Skin epidermis (tissue), 12 donors: ENCODE data around the gene IFFO2.
"Not testable (repeated sequence)": the region's sequence is repeated elsewhere in the genome, so short reads cannot be mapped to it uniquely, and the experiment has no call there.

Experiments used
- H3K27ac ChIP-seq, 21 experiments: fragments of 200-600 bp; sonication (generic) in 11 of 21; one replicate each; pipeline ENCODE4 v1.5.0; 2020; ENCODE audit warnings: mild to moderate bottlenecking in 3 of 21, inconsistent platforms in 2 of 21, moderate library complexity in 2 of 21
- H3K4me3 ChIP-seq, 7 experiments: fragments of 200-600 bp; sonication (generic) in 2 of 7; one replicate each; pipeline ENCODE4 v1.5.0; 2020; ENCODE audit warnings: inconsistent platforms in 2 of 7, mild to moderate bottlenecking in 2 of 7, moderate library complexity in 1 of 7

The IFFO2 gene

DNA sequence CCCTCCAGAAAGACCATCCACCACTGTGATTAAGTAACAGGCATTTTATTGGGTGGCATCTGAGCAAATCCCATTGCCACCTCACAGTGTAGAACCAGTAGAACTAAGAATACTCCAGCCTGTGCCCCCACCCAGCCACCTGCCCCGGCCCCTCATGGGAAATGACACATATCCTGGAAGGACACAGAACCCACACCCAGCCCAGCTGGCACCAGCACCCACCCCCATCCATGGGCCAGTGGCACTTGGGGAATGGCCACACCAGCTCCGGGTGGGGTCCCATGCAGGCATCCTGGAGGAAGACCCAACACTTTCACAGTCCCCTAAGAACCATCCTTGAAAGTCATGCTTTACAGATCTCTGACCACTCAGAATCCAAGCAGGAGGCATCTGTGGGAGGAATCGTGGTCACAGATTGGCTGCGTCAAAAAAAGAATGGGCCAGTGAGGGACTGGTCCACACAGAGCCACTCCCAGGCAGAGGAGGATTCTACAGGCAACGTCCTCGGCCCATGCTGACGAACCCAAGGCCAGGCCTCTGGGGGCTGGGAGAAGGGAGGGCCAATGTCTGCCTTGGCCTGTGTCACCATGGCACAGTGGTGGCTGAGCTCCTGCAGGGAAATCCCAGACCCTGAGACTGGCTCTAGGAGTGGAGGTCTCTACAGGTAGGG is 84.9 kb downstream of the IFFO2 start:
- Histone ChIP-seq H3K27ac (no peak overlapping the region), H3K4me3 (no peak overlapping the region)

DNA sequence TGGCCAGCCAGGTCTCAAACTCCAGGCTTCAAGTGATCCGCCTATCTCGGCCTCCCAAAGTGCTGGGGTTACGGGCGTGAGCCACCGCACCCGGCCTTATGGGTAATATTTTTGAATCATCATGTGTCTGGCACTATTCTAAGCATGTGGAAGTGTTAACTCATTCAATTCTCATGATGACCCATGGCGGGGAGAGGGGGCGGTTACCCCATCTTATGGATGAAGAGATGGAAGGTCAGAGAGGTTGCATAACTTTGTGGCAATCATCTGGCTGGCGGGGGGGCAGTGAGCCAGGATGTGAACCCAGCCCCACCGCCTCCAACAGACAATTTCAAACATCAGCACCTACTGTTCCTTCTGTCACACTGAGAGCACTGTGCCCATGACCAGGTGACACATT is 85.5 kb downstream of the IFFO2 start:
- no peak overlapping the region for H3K27ac ChIP-seq
- H3K4me3 ChIP-seq = no peak overlapping the region

DNA sequence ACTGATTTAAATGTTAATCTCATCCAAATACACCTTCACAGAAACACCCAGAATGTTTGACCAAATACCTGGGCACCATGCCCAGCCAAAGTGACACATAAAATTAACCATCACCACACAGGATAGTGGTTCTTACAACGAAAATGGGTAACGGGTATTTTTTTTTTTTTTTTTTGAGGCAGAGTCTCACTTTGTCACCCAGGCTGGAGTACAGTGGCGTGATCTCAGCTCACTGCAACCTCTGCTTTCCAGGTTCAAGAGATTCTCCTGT is 85.9 kb downstream of the IFFO2 start:
- not testable (repeated sequence) for H3K27ac ChIP-seq, H3K4me3 ChIP-seq

DNA sequence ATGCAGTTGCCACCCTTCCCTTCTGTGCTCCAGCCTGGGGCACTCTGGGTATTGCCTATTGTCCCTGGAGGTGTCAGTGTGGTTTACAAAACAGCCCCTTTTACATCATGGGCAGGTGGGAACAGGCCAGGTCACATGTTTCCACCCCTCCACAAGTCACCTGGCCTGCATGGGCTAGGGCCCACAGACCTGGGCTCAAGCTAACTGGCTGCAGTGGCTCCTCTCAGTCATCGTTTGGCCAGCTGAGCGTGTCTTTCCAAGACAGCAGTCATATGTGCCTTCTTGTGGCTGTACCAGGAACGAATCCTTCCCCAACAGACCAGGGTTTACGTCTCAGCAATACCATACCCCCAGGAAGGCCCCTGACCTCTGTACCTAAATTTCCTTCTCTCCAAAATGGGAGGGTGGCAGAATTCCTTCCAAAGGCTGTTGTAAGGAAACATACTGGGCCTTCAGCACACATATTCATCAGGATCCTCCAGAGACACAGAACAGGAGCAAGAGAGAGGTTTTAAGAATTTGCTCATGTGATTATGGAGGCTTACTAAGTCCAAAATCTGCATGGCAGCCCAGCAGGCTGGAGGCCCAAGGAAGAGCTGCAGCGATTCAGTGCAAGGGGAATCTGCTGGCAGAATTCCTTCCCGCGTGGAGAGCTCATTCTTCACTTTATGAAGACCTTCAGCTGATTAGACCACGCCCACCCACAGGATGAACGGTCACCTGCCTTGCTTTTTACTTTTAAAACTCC is 86.5 kb downstream of the IFFO2 start:
- Histone ChIP-seq H3K4me3 (no peak overlapping the region), H3K27ac (no peak overlapping the region)

GRCh38 chr1:18868801-18869424 is 87.6 kb downstream of the IFFO2 start:
- no peak overlapping the region for H3K4me3 ChIP-seq

DNA sequence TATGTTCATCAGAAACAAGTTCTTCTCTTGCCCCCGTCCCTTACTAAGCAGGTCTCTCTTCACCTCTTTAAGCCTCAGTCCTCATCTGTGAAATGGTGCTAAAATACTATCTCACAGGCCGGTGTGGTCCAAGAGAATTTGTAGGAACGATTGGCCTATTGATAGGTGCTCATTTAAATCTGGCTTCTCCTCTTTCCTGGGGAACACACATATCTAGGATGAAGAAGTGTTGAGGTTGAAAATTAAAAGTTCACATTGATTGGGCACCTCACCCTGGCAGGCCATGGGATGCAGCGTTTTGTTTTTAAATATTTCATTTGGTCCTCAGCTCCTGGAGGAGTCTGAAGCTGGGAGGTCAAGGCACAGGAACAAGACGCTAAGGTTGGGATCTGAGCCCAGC is 88.1 kb downstream of the IFFO2 start:
- Histone ChIP-seq H3K27ac (no peak overlapping the region), H3K4me3 (no peak overlapping the region)

More at GRCh38 chr1:18868801-18869424, 87.6 kb downstream of the IFFO2 start:
- H3K27ac ChIP-seq = no peak overlapping the region

- no peak overlapping the region for H3K27ac ChIP-seq
- H3K4me3 ChIP-seq = no peak overlapping the region
These were observed 89.6 kb downstream of the IFFO2 start for GRCh38 chr1:18866846-18867245.

- Histone ChIP-seq H3K4me3 (no peak overlapping the region), H3K27ac (no peak overlapping the region)
These were observed 90.2 kb downstream of the IFFO2 start for GRCh38 chr1:18866314-18866713.

GRCh38 chr1:18865176-18865575 is 91.3 kb downstream of the IFFO2 start:
- Histone ChIP-seq H3K27ac (no peak overlapping the region), H3K4me3 (no peak overlapping the region)

DNA sequence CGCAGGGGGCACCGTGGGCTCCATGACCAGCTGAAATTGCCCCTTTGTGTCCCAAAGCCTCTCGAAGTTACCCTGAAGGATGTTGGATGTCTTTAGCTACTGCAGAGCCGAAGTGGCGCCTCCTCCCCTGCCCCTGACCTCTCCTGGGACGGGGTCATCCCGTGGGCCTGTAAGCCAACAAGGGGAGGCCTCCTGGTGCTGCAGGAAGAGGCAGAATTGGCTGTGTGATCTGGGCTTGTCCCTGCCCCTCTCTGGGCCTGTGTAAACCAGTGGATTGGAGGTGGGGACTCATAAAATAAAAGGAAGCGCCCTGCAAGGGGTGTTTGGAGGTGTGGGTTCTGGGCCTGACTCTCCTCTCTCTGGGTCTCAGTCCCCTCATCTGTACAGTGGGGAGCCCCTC is 94.9 kb downstream of the IFFO2 start:
- Histone ChIP-seq H3K27ac (no peak overlapping the region), H3K4me3 (no peak overlapping the region)

- Histone ChIP-seq H3K4me3 (no peak overlapping the region), H3K27ac (no peak overlapping the region)
These were observed 95.4 kb downstream of the IFFO2 start for GRCh38 chr1:18861082-18861481.

GRCh38 chr1:18859560-18859959 is 96.9 kb downstream of the IFFO2 start, which contains the start of gene TAS1R2:
Gene TAS1R2, minus strand, starts transcription at chr1:18859660. Its CDS starts 0 bp downstream, at chr1:18859660.
- H3K4me3 ChIP-seq = no peak within 1 kb of the TSS
- no peak within 1 kb of the TSS for H3K27ac ChIP-seq

DNA sequence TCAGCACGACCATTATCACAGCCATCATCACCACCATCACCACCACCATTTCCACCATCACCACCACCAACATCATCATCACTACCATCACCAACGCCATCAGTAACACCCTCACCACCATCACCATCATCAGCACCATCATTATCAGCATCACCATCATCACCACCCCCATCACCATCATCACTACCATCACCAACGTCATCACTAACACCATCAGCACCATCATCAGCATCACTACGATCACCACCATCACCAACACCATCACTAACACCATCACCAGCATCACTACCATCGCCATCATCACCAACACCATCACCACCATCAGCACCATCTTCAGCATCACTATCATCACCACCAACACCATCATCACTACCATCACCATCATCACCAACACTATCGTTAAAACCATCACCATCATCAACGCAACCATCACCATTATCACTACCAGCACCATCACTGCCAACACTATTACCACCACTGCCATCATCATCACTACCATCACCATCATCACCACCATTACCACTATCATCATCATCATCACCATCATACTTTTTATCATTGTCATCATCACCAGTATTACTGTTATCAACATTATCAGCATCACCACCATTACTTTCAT is 98.3 kb downstream of the IFFO2 start:
- Histone ChIP-seq H3K4me3 (no peak overlapping the region), H3K27ac (no peak overlapping the region)

DNA sequence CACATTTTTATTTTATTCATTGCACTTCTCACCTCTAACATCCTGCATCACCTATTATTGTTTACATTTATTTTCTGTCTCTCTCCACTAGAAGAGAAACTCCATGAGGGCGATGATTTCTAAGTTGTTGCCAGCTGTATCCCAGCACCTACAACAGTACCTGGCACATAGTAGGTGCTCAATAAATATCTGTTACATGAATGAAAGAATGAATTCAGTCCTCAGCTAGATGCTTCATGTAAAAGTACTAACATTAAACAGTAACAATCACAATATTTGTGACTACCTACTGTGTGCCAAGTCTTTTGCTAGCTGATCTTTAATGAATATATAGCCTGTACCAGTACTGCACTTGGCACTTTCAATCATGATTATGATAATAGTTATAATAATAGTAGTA is 100.0 kb downstream of the IFFO2 start:
- Histone ChIP-seq H3K27ac (no peak overlapping the region), H3K4me3 (no peak overlapping the region)

- no peak overlapping the region for H3K27ac ChIP-seq
- H3K4me3 ChIP-seq = no peak overlapping the region
These were observed 100.9 kb downstream of the IFFO2 start for GRCh38 chr1:18855573-18855972.

GRCh38 chr1:18854331-18855025 is 102.0 kb downstream of the IFFO2 start:
- H3K4me3 ChIP-seq = no peak overlapping the region
- H3K27ac ChIP-seq = no peak overlapping the region
